ENCODE measurements around the gene SPARC.

GRCh38 chr5:151694035-151694485, 7.3 kb upstream of the SPARC start:
- no peak for TF ChIP-seq CTCF (IDR thresholded peaks at IDR 0.05; ENCODE audit: low read length)
- no peak for TF ChIP-seq EZH2 (optimal IDR thresholded peaks at IDR 0.05; ENCODE audit: low read depth, low read length)
